Rectal smooth muscle tissue (tissue), 1 donor: Measurements from ENCODE around the gene DPH2.

ENCODE experiments used
- H3K27ac ChIP-seq: one replicate; pipeline ENCODE4 v1.7.0; 2013; ENCODE audit warnings: low read depth, low read length, inconsistent platforms
- H3K27me3 ChIP-seq: one replicate; pipeline ENCODE4 v1.7.0; 2013; ENCODE audit warnings: low read length; ENCODE audit not compliant: control insufficient read depth, insufficient read depth
- H3K36me3 ChIP-seq: one replicate; pipeline ENCODE4 v1.7.0; 2013; ENCODE audit warnings: low read length; ENCODE audit not compliant: control insufficient read depth, insufficient read depth
- H3K4me1 ChIP-seq: one replicate; pipeline ENCODE4 v1.7.0; 2013; ENCODE audit warnings: low read length; ENCODE audit not compliant: control insufficient read depth, insufficient read depth
- H3K4me3 ChIP-seq: one replicate; pipeline ENCODE4 v1.7.0; 2013; ENCODE audit warnings: low read length
- H3K9ac ChIP-seq: one replicate; pipeline ENCODE4 v1.7.0; 2013; ENCODE audit warnings: low read length

Gene DPH2

DNA sequence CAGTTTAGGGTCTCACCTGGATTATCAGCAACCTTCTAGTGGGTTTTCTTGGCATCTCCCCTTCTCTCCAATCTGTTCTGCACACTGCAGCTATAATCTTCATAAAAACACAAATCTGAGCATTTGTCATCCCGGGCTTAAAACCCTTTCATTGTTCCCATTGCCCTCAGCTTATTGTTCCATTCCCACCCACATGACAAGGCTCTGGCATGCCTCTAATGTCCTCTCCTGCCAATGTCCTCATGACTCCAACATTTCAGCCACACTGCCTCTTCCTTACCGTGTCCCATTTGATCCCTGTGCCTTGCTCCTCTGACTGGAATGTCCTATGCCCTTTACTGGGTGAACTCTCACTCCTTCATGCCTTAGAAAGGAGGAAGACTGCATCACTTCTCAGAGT lies 7.5 kb upstream of the DPH2 start:
- no peaks in the 10 kb centered on the region for H3K4me1 ChIP-seq
- H3K4me3 ChIP-seq, result no peak overlapping the region
- H3K36me3 ChIP-seq, result peaks cover 14% of the 10 kb centered on the region
- no peaks in the 10 kb centered on the region for H3K27me3 ChIP-seq
- no peak overlapping the region for H3K9ac ChIP-seq
- H3K27ac ChIP-seq, result no peak overlapping the region

DNA sequence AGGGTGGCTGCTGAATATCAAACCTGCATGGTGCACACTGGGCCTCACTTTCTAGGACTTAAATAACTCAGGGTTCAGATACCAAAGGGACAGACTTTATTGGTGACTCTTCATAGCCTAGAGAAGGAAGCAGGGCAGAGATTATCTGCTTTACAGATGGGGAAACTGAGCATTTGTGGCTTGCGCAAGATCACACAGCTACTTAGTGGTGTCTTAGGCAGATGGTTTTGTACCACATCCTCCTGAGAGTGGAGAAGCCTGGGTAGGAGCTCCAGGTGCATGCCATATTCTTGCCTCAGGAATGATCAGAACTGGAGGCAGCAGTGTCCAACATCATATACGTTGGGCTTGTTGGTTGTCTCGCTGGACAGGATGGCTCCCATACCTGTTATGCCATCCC lies 6.8 kb upstream of the DPH2 start:
- H3K27ac ChIP-seq, result no peak overlapping the region
- H3K9ac ChIP-seq, result no peak overlapping the region
- no peaks in the 10 kb centered on the region for H3K4me1 ChIP-seq
- H3K36me3 ChIP-seq, result peaks cover 7% of the 10 kb centered on the region
- no peaks in the 10 kb centered on the region for H3K27me3 ChIP-seq
- H3K4me3 ChIP-seq, result no peak overlapping the region

DNA sequence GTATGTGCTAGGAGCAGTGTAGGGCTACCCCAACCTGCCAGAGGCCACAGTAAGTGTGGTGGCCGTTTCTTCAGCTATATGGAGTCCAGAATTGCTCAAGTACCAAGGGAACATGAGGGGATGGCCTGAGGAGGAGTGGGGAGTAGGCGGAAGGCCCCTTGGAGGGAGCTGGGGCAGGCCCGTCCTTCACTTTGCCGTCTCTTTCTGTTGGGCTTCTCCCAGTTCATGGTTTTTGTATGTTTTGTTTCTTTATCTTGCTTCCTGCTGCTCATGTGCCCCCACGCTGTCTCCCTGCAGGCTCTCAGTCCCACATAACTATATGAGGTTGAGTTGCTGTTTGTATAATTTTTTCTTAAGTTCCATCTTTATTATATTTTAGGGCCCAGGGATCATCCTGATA lies 5.9 kb upstream of the DPH2 start:
- Histone ChIP-seq H3K27me3 (no peaks in the 10 kb centered on the region), H3K4me3 (no peak overlapping the region), H3K9ac (no peak overlapping the region), H3K36me3 (peaks cover 5% of the 10 kb centered on the region), H3K4me1 (no peaks in the 10 kb centered on the region), H3K27ac (no peak overlapping the region)

DNA sequence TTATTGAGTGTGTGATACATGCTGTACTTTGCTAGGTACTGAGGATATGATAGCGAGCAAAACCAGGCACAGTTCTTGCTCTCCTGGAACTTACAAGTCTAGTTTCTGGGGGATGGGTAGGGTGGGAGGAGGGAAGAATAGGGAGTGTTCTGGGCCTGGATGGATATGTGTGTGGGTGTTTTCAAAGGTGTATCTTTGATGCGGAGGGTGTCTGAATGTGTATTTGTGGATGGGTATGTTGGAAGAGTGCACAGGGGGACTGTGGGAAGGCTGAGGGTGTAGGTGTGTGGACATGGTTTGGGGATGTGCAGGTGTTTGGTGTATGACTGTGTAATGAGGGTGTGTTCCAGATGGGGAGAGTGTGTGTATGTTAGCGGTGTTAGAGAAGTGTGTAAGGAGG lies 4.5 kb upstream of the DPH2 start:
- H3K27me3 ChIP-seq, result no peaks in the 10 kb centered on the region
- no peak overlapping the region for H3K27ac ChIP-seq
- peaks cover 2% of the 10 kb centered on the region for H3K4me1 ChIP-seq
- no peak overlapping the region for H3K4me3 ChIP-seq
- peaks cover 5% of the 10 kb centered on the region for H3K36me3 ChIP-seq
- no peak overlapping the region for H3K9ac ChIP-seq

DNA sequence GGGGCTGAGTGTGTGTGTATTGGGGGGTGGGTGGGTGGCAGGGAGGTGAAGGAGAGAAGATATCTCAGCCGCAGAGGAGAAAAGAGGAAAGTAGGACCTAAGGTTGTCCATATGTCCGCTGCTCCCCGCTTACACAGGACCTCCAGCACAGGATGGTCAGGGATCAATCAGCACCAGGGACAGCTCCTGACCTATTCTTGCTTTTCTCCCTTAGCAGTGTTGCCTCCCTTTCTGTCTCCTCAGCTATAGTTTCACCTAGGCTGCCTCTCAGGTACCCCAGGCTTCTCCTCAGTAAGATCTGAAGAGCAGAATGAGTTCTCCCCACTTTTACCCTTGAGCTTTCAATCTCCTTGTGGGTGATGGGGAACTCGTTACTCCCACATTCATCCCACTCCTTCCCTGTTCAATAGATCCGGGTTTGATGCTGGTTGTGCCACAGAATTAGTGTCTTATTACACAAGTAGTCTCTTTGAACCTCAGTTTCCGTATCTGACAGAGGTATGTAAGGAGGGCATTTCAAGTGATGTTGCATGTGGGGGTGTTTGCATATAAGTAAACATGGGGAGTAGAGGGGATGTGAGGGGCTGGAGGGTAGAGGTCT lies 1.4 kb upstream of the DPH2 start:
- no peaks in the 10 kb centered on the region for H3K27me3 ChIP-seq
- H3K9ac ChIP-seq, result no peak overlapping the region
- H3K36me3 ChIP-seq, result peaks cover 7% of the 10 kb centered on the region
- H3K27ac ChIP-seq, result no peak overlapping the region
- peaks cover 5% of the 10 kb centered on the region for H3K4me1 ChIP-seq
- no peak overlapping the region for H3K4me3 ChIP-seq

DNA sequence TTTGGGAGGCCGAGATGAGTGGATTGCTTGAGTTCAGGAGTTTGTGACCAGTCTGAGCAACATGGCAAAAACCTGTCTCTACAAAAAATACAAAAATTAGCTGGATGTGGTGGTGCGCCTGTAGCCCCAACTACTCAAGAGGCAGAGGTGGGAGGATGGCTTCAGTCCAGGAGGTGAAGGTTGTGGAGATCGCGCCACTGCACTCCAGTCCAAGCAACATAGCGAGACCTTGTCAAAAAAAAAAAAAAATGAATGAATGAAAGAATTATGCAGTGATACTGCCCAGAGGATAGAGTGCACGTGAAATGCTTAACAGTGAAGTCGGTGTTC lies 429 bp upstream of the DPH2 start:
- no peak overlapping the region for H3K9ac ChIP-seq
- peaks cover 5% of the 10 kb centered on the region for H3K4me1 ChIP-seq
- peaks cover 7% of the 10 kb centered on the region for H3K36me3 ChIP-seq
- H3K27me3 ChIP-seq, result no peaks in the 10 kb centered on the region
- no peak overlapping the region for H3K27ac ChIP-seq
- peak overlapping the region; percentile 11 for H3K4me3 ChIP-seq

DNA sequence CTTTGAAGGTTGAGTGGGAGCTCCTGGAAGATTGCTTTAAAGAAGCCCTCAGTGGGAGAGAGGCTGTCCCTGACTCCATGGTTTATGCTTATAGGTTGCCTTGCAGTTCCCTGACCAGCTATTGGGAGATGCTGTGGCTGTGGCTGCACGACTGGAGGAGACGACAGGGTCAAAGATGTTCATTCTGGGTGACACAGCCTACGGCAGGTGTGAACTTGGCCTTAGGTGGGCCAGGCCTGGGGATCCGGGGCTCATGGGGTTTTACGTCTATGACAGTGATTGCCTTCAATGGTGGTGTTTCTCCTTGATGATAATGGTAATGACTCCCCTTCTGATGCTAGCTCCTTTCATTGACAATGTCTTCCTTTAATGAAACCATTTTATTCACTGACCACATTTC lies 692 bp downstream of the DPH2 start:
- peaks cover 5% of the 10 kb centered on the region for H3K4me1 ChIP-seq
- H3K36me3 ChIP-seq, result peaks cover 7% of the 10 kb centered on the region
- H3K27me3 ChIP-seq, result no peaks in the 10 kb centered on the region
- no peak overlapping the region for H3K9ac ChIP-seq
- H3K4me3 ChIP-seq, result peak overlapping the region; percentile 93
- H3K27ac ChIP-seq, result no peak overlapping the region

DNA sequence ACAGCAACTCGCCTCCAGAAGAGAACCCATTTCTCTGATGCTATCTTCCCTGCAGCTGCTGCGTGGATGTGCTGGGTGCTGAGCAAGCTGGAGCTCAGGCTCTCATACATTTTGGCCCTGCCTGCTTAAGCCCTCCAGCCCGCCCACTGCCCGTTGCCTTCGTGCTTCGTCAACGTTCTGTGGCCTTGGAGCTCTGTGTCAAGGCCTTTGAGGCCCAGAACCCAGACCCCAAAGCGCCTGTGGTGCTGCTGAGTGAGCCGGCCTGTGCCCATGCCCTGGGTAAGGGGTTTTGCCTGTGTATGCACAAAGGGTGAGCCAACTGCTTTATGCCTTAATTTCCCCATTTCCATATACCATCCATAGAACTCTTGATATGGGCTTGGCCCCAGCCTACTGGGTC lies 1.1 kb downstream of the DPH2 start:
- H3K9ac ChIP-seq, result no peak overlapping the region
- peaks cover 7% of the 10 kb centered on the region for H3K36me3 ChIP-seq
- H3K27ac ChIP-seq, result no peak overlapping the region
- peak overlapping the region; percentile 93 for H3K4me3 ChIP-seq
- no peaks in the 10 kb centered on the region for H3K27me3 ChIP-seq
- H3K4me1 ChIP-seq, result peaks cover 9% of the 10 kb centered on the region

DNA sequence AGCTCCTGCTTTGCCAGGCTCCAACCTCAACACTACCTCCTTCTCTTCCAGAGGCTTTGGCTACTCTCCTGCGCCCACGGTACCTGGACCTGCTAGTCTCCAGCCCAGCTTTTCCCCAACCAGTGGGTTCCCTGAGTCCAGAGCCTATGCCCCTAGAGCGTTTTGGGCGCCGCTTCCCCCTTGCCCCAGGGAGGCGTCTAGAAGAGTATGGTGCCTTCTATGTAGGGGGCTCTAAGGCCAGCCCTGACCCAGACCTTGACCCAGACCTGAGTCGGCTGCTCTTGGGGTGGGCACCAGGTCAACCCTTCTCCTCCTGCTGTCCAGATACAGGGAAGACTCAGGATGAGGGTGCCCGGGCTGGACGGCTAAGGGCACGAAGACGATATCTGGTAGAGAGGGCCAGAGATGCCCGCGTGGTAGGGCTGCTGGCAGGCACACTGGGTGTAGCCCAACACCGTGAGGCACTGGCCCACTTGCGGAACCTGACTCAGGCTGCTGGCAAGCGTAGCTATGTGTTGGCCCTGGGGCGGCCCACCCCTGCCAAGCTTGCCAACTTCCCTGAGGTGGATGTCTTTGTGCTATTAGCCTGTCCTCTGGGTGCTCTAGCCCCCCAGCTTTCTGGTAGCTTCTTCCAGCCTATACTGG lies 1.6 kb downstream of the DPH2 start:
- Histone ChIP-seq H3K4me1 (peaks cover 11% of the 10 kb centered on the region), H3K4me3 (no peak overlapping the region), H3K9ac (no peak overlapping the region), H3K36me3 (peaks cover 11% of the 10 kb centered on the region), H3K27me3 (no peaks in the 10 kb centered on the region), H3K27ac (no peak overlapping the region)

DNA sequence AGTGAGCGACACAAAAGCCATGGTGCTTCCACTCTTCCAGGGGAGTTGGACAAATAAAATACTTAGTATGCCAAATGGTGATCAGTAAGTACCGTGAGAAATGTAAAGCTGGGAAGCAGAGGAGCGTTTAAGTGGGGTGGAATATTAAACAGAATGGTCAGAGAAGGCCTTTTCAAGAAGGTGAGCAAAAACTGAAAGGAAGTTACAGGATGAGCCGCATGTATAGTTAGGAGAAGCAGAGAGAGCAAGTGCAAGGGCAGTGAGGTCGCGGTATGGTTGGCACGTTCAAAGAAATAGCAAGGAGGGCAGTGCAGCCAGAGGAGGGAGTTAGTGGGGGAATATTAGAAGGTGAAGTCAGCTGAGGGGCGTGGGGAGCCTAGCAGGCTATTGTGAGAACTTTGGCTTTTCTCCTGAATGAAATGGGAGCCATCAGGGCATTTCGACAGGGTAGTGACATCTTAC lies 4.2 kb downstream of the DPH2 start:
- peak overlapping the region; percentile 94 for H3K27ac ChIP-seq
- peak overlapping the region; percentile 86 for H3K9ac ChIP-seq
- peak overlapping the region; percentile 81 for H3K4me3 ChIP-seq
- H3K27me3 ChIP-seq, result no peaks in the 10 kb centered on the region
- H3K4me1 ChIP-seq, result peaks cover 11% of the 10 kb centered on the region
- H3K36me3 ChIP-seq, result peaks cover 21% of the 10 kb centered on the region

DNA sequence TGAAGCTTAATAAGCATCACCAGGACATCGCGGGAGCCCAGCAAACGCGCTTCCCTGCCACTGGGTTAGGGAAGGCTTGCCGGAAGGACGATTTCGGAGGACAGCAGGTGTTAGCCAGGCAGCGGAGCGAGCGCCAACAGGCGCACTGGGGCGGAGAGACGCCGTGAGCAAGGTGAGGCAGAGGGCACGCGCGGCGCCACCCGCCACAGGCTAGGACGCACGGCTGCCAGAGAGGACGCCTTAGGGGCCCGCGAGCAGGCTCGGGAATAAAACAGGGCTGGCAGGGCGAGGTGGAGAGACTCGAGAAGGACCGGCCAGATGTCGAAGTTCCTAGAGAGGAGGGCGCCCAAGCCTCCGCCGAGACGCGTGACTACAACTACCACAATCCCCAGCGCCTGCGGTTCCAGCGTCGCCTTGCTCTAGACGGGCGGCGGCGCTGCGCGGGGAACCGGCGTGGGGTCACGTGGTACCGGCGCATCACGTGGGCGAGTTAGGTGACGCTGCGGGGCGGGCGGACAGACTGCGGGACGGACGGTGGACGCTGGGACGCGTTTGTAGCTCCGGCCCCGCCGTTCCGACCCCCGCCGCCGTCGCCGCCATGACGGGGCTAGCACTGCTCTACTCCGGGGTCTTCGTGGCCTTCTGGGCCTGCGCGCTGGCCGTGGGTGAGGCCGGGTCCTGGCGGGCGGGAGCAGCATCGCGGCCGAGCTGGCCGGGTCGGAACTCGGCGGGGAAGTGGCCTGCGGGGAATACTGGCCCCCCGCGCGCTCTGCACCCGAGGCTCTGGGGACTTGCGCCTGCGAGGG lies 4.8 kb downstream of the DPH2 start, which contains the start of gene ATP6V0B:
Gene ATP6V0B (plus strand): TSS at position 518 of the 806 bp plus-strand sequence. CDS start 81 bp downstream, at position 599.
- peak within 1 kb of the TSS; percentile 81 for H3K4me3 ChIP-seq
- H3K4me1 ChIP-seq, result peaks cover 11% of the 10 kb centered on the region
- no peaks in the 10 kb centered on the region for H3K27me3 ChIP-seq
- H3K9ac ChIP-seq, result peak within 1 kb of the TSS; percentile 86
- peak within 1 kb of the TSS; percentile 94 for H3K27ac ChIP-seq
- H3K36me3 ChIP-seq, result peaks cover 21% of the 10 kb centered on the region

DNA sequence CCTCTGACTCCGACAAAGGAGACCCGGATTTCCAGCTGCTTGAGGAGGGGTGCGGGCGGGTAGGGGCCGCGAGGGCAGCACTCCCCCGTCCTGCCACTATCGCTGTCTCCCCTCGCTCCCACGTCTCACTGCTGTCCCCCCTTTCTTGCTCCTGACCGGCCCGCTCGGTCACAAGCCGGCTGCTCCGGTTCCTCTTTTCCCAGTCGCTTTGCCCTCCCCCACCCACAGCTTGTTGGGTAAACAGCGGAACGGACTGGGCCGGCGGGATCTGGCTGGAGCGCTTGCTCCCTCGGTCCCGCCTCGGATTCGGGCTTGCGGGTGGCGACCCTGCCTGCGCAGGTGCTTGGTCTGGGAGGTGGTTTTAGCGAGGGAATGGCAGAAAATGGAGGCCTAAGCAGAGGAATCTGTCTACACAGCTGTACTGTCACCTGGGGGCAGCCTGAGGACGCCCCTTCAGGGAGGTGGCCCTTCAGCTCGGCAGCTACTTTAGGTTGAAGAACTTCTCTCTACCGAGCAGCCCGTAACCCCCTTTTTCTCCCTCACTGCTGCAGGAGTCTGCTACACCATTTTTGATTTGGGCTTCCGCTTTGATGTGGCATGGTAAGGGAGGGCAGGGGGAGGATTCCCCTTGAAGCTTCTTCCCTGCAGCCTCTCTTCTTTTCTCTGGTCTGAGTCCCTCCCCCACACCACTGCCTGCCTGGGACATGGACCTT lies 5.6 kb downstream of the DPH2 start:
- peak overlapping the region; percentile 94 for H3K27ac ChIP-seq
- H3K36me3 ChIP-seq, result peaks cover 21% of the 10 kb centered on the region
- peak overlapping the region; percentile 46 for H3K9ac ChIP-seq
- H3K27me3 ChIP-seq, result no peaks in the 10 kb centered on the region
- peak overlapping the region; percentile 81 for H3K4me3 ChIP-seq
- H3K4me1 ChIP-seq, result peaks cover 12% of the 10 kb centered on the region
